ENCODE results near the gene PON2. TPM values are rescaled to one million over a fixed set of nuclear protein-coding genes. Genes with fewer than 3 reads are reported as not detected.

The PON2 gene
- total and polyA plus RNA-seq, 2 of the 13 experiments (the other 11 are each of a cell fraction or from before 2014, with no cell fraction given), result 202 to 217 TPM

GRCh38 chr7:95440394-95441038, 5.7 kb upstream of the PON2 start (continued):
- TF ChIP-seq TBX3 (IDR thresholded peaks at IDR 0.05; ENCODE audit: borderline replicate concordance) (peak; percentile 66; the same call in 1 of the 2 replicates), ZFP82 (CRISPR knock-in tag; IDR thresholded peaks at IDR 0.05; ENCODE audit: borderline replicate concordance) (no peak), ZNF138 (CRISPR knock-in tag; IDR thresholded peaks at IDR 0.05; ENCODE audit: low read depth) (no peak), ZKSCAN8 (CRISPR knock-in tag; IDR thresholded peaks at IDR 0.05; ENCODE audit: borderline replicate concordance) (peak; percentile 39; the same call in 1 of the 2 replicates), PRPF4 (IDR thresholded peaks at IDR 0.05; ENCODE audit: low read depth, low read length, poor library complexity, severe bottlenecking) (no peak), ZFX (CRISPR knock-in tag; IDR thresholded peaks at IDR 0.05; ENCODE audit: low read depth) (peak; percentile 28; the same call in 1 of the 2 replicates), ZMYM2 (CRISPR knock-in tag; IDR thresholded peaks at IDR 0.05) (no peak), CCAR2 (optimal IDR thresholded peaks at IDR 0.05; ENCODE audit: low read depth, low read length) (no peak), ZNF33A (CRISPR knock-in tag; IDR thresholded peaks at IDR 0.05; ENCODE audit: borderline replicate concordance) (no peak), MEF2D (CRISPR knock-in tag; IDR thresholded peaks at IDR 0.05) (0 out of 2 replicates have a peak, but pooled peaks have one; percentile 42), ZNF589 (CRISPR knock-in tag; conservative IDR thresholded peaks at IDR 0.05) (no peak), CHCHD3 (CRISPR knock-in tag; IDR thresholded peaks at IDR 0.05) (no peak), ZNF607 (CRISPR knock-in tag; IDR thresholded peaks at IDR 0.05; ENCODE audit: borderline replicate concordance) (no peak), ZNF468 (CRISPR knock-in tag; IDR thresholded peaks at IDR 0.05) (no peak), BRD4 (CRISPR knock-in tag; IDR thresholded peaks at IDR 0.05) (0 out of 2 replicates have a peak, but pooled peaks have one; percentile 57), FOXJ3 (CRISPR knock-in tag; IDR thresholded peaks at IDR 0.05; ENCODE audit: borderline replicate concordance) (peak; percentile 91; the same call in 1 of the 2 replicates), ATRX (CRISPR knock-in tag; IDR thresholded peaks at IDR 0.05; ENCODE audit: borderline replicate concordance) (no peak)
- TF ChIP-seq, protein P1, sequence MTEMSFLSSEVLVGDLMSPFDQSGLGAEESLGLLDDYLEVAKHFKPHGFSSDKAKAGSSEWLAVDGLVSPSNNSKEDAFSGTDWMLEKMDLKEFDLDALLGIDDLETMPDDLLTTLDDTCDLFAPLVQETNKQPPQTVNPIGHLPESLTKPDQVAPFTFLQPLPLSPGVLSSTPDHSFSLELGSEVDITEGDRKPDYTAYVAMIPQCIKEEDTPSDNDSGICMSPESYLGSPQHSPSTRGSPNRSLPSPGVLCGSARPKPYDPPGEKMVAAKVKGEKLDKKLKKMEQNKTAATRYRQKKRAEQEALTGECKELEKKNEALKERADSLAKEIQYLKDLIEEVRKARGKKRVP (CRISPR knock-in tag; IDR thresholded peaks at IDR 0.05), result peak in 1 of 2 experiments; percentile 96; a peak in 2 of 4 replicates
- TF ChIP-seq, protein P2, sequence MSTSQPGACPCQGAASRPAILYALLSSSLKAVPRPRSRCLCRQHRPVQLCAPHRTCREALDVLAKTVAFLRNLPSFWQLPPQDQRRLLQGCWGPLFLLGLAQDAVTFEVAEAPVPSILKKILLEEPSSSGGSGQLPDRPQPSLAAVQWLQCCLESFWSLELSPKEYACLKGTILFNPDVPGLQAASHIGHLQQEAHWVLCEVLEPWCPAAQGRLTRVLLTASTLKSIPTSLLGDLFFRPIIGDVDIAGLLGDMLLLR (CRISPR knock-in tag; IDR thresholded peaks at IDR 0.05), result no peak
- TF ChIP-seq, protein P3, sequence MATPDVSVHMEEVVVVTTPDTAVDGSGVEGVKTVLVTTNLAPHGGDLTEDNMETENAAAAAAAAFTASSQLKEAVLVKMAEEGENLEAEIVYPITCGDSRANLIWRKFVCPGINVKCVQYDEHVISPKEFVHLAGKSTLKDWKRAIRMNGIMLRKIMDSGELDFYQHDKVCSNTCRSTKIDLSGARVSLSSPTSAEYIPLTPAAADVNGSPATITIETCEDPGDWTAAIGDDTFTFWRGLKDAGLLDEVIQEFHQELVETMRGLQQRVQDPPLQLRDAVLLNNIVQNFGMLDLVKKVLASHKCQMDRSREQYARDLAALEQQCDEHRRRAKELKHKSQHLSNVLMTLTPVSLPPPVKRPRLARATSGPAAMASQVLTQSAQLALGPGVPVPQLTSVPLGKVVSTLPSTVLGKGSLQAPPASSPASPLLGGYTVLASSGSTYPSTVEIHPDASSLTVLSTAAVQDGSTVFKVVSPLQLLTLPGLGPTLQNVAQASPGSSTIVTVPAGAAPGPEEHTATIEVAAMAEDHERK (CRISPR knock-in tag; IDR thresholded peaks at IDR 0.05; ENCODE audit: low read depth), result no peak
- TF ChIP-seq, protein P4, sequence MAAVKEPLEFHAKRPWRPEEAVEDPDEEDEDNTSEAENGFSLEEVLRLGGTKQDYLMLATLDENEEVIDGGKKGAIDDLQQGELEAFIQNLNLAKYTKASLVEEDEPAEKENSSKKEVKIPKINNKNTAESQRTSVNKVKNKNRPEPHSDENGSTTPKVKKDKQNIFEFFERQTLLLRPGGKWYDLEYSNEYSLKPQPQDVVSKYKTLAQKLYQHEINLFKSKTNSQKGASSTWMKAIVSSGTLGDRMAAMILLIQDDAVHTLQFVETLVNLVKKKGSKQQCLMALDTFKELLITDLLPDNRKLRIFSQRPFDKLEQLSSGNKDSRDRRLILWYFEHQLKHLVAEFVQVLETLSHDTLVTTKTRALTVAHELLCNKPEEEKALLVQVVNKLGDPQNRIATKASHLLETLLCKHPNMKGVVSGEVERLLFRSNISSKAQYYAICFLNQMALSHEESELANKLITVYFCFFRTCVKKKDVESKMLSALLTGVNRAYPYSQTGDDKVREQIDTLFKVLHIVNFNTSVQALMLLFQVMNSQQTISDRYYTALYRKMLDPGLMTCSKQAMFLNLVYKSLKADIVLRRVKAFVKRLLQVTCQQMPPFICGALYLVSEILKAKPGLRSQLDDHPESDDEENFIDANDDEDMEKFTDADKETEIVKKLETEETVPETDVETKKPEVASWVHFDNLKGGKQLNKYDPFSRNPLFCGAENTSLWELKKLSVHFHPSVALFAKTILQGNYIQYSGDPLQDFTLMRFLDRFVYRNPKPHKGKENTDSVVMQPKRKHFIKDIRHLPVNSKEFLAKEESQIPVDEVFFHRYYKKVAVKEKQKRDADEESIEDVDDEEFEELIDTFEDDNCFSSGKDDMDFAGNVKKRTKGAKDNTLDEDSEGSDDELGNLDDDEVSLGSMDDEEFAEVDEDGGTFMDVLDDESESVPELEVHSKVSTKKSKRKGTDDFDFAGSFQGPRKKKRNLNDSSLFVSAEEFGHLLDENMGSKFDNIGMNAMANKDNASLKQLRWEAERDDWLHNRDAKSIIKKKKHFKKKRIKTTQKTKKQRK (IDR thresholded peaks at IDR 0.05; ENCODE audit: low read length), result no peak

All from HepG2 (cell line).